WI38 (cell line): Measurements from ENCODE around the gene KLHDC1.
"Not testable (repeated sequence)": the region's sequence is repeated elsewhere in the genome, so short reads cannot be mapped to it uniquely, and the experiment has no call there.

Experiments used
- H3K4me3 ChIP-seq: 2 replicates; pipeline ENCODE4 v1.5.1; 2011; ENCODE audit warnings: low read depth, mild to moderate bottlenecking, control low read depth, low read length
- CTCF ChIP-seq: IDR thresholded peaks from 2 replicates; pipeline ENCODE4 v1.5.1; 2012; ENCODE audit warnings: low read depth, mild to moderate bottlenecking, control low read depth, low read length

Gene KLHDC1

GRCh38 chr14:49692811-49693734 lies at the start of gene KLHDC1:
Gene KLHDC1, plus strand, starts transcription at chr14:49693120. Its CDS starts 75 bp downstream, at chr14:49693195.
- H3K4me3 ChIP-seq = peak within 1 kb of the TSS; percentile 64
- no peak for TF ChIP-seq CTCF

DNA sequence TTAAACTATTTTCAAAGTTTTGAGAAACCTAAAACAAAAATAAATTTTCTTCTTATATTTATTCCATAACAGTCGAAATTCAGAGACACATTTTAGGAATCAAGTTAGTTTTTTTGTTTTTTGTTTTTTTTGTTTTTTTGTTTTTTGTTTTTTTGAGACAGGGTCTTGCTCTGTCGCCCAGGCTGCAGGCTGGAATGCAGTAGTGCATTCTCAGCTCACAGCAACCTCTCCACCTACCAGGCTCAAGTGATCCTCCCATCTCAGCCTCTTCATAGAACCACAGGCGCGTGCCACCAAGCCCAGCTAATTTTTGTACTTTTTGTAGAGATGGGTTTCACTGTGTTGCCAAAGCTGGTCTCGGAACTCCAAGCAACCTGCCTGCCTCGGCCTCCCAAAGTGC lies 39.4 kb upstream of the KLHDC1 start:
- TF ChIP-seq CTCF = no peak
- H3K4me3 ChIP-seq = no peak overlapping the region

GRCh38 chr14:49654511-49654910 lies 38.4 kb upstream of the KLHDC1 start:
- TF ChIP-seq CTCF = no peak
- no peak overlapping the region for H3K4me3 ChIP-seq

DNA sequence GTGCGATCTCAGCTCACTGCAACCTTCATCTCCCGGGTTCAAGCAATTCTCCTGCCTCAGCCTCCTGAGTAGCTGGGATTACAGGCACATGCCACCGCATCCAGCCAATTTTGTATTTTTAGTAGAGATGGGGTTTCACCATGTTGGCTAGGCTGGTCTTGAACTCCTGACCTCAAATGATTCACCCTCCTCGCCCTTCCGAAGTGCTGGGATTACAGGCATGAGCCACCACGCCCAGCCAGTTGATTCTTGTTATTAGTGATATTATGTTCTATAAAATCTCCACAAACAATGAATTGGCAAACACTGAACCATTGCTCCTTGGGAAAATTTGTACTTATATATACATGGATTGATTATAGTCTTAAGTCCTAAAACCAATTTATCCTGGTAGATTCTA lies 35.4 kb upstream of the KLHDC1 start:
- not testable (repeated sequence) for H3K4me3 ChIP-seq

DNA sequence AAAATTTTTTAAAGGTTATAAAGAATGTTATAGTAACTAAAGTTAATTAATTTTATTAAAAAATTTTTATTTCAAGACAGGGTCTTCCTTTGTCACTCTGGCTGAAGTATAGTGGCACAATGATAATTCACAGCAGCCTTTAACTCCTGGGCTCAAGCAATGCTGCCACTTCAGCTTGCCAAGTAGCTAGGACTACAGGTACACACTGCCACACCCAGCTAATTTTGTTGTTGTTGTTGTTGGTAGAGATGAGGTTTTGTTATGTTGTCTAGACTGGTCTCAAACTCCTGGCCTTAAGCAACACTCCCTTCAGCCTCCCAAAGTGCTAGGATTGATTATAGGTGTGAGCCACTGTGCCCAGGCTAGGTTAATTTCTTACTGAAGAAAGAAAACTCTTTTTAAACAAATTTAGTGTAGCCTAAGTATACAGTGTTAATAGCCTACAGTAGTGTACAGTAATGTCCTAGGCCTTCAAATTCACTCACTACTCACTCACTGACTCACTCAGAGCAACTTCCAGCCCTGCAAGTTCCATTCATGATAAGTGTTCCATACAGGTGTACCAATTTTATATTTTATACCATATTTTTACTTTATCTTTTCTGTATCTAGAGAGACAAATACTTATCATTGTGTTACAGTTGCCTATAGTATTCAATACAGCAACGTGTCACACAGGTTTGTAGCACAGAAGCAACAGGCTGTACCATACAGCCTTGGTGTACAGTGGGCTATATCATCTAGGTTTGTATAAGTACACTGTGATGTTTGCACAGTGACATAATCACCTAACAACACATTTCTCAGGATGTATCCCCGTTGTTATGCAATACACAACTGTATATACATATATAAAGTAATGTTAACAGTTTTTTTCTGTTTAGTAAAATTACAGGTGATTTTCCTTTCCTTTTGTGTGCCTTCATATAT lies 33.1 kb upstream of the KLHDC1 start:
- no peak overlapping the region for H3K4me3 ChIP-seq
- TF ChIP-seq CTCF = no peak

DNA sequence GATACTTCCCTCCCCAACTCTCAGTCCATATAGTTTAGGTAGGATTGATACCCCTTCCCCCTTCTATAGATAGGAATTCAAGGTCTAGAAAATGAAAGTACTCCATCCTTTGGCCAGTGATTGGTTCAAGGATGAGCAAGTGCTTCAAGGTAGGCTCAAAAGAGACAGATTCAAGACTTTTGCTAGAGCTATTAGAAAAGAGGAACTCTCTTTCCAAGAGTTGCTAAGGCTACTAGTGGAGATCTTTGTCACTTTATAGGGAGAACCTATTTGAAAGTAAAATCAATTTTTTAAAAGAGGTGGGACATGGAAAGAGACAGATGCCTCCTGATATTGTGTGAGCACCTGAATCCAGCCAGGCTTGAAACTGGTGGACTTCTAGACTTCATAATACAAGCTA lies 22.4 kb upstream of the KLHDC1 start:
- TF ChIP-seq CTCF = no peak

GRCh38 chr14:49673586-49673985 lies 19.3 kb upstream of the KLHDC1 start:
- H3K4me3 ChIP-seq = no peak overlapping the region
- TF ChIP-seq CTCF = no peak

More for the DNA sequence above, 22.4 kb upstream of the KLHDC1 start:
- no peak overlapping the region for H3K4me3 ChIP-seq
